LHCN-M2 (cell line): ENCODE measurements around the gene BDH1. TPM values are rescaled to one million over a fixed set of nuclear protein-coding genes. Genes with fewer than 3 reads are reported as not detected.
"Not testable (repeated sequence)": the region's sequence is repeated elsewhere in the genome, so short reads cannot be mapped to it uniquely, and the experiment has no call there.

ENCODE experiments used
- DNase-seq: peaks from one replicate; pipeline ENCODE4 v3.0.0-alpha.2; 2012; ENCODE audit warnings: low read depth
- total RNA-seq: library from RNA; depleted of rRNA; stranded (reverse); fragments of >200 nt; gene quantifications from 2 replicates; pipeline ENCODE4 v1.2.3, GENCODE V29; 2014

Gene BDH1
- total RNA-seq, 1 experiment from 2014 or later, result 0.29 TPM

- DNase-seq, result no peak
These were observed 34.2 kb downstream of the BDH1 start for GRCh38 chr3:197521277-197522182.

- peak; percentile 92 for DNase-seq
These were observed 35.2 kb downstream of the BDH1 start for GRCh38 chr3:197520311-197521276.

GRCh38 chr3:197519801-197520211, 36.0 kb downstream of the BDH1 start:
- no peak for DNase-seq

- no peak for DNase-seq
These were observed 36.8 kb downstream of the BDH1 start for GRCh38 chr3:197518881-197519421.

GRCh38 chr3:197517922-197518683, 37.7 kb downstream of the BDH1 start:
- not testable (repeated sequence) for DNase-seq

- DNase-seq, result not testable (repeated sequence)
These were observed 38.7 kb downstream of the BDH1 start for GRCh38 chr3:197516890-197517606.

- DNase-seq, result peak; percentile 97
These were observed 39.3 kb downstream of the BDH1 start for GRCh38 chr3:197516517-197516889.

GRCh38 chr3:197514786-197515355, 40.9 kb downstream of the BDH1 start:
- DNase-seq, result no peak

GRCh38 chr3:197513953-197514785, 41.6 kb downstream of the BDH1 start:
- DNase-seq, result no peak

- no peak for DNase-seq
These were observed 42.8 kb downstream of the BDH1 start for GRCh38 chr3:197512691-197513571.

GRCh38 chr3:197511853-197512635, 43.7 kb downstream of the BDH1 start:
- no peak for DNase-seq

- DNase-seq, result peak; percentile 89
These were observed 44.6 kb downstream of the BDH1 start for GRCh38 chr3:197511130-197511529.

GRCh38 chr3:197510642-197511018, 45.1 kb downstream of the BDH1 start:
- DNase-seq, result no peak

- DNase-seq, result no peak
These were observed 46.6 kb downstream of the BDH1 start for GRCh38 chr3:197508924-197509775.

GRCh38 chr3:197508461-197508860, 47.3 kb downstream of the BDH1 start:
- DNase-seq, result no peak

- no peak for DNase-seq
These were observed 47.7 kb downstream of the BDH1 start for GRCh38 chr3:197508051-197508451.
